NCI-H345 treated with DMSO at 0.1 percent for 48 hours (cell line): ENCODE results near the gene CNTNAP2.

ENCODE experiments used
- DNase-seq: peaks from one replicate; lab custom pipeline; 2025; ENCODE audit not compliant: unreplicated experiment; lab: John Stamatoyannopoulos, UW

Gene CNTNAP2

GRCh38 chr7:148340438-148341280 is 2224.1 kb downstream of the CNTNAP2 start:
- no peak for DNase-seq

- DNase-seq, result no peak
These were observed 2227.8 kb downstream of the CNTNAP2 start for GRCh38 chr7:148344406-148344805.

GRCh38 chr7:148347981-148348380 is 2231.4 kb downstream of the CNTNAP2 start:
- DNase-seq, result no peak

- DNase-seq, result no peak
These were observed 2231.9 kb downstream of the CNTNAP2 start for GRCh38 chr7:148348466-148348865.

- DNase-seq, result no peak
These were observed 2239.7 kb downstream of the CNTNAP2 start for GRCh38 chr7:148356303-148356702.

GRCh38 chr7:148362541-148362940 is 2245.9 kb downstream of the CNTNAP2 start:
- no peak for DNase-seq

- no peak for DNase-seq
These were observed 2251.3 kb downstream of the CNTNAP2 start for GRCh38 chr7:148367731-148368475.

- DNase-seq, result no peak
These were observed 2252.0 kb downstream of the CNTNAP2 start for GRCh38 chr7:148368562-148368961.

GRCh38 chr7:148371280-148371937 is 2254.8 kb downstream of the CNTNAP2 start:
- DNase-seq, result no peak

GRCh38 chr7:148374396-148375259 is 2258.0 kb downstream of the CNTNAP2 start:
- no peak for DNase-seq

GRCh38 chr7:148379677-148380076 is 2263.1 kb downstream of the CNTNAP2 start:
- no peak for DNase-seq

GRCh38 chr7:148380596-148381419 is 2264.2 kb downstream of the CNTNAP2 start:
- no peak for DNase-seq

- no peak for DNase-seq
These were observed 2266.0 kb downstream of the CNTNAP2 start for GRCh38 chr7:148382596-148382995.

GRCh38 chr7:148383651-148384050 is 2267.1 kb downstream of the CNTNAP2 start:
- DNase-seq, result no peak

GRCh38 chr7:148385009-148385682 is 2268.5 kb downstream of the CNTNAP2 start:
- no peak for DNase-seq

- DNase-seq, result no peak
These were observed 2273.8 kb downstream of the CNTNAP2 start for GRCh38 chr7:148390381-148390780.

GRCh38 chr7:148391591-148391990 is 2275.0 kb downstream of the CNTNAP2 start:
- DNase-seq, result no peak

- no peak for DNase-seq
These were observed 2278.0 kb downstream of the CNTNAP2 start for GRCh38 chr7:148394582-148394981.

GRCh38 chr7:148395352-148395811 is 2278.8 kb downstream of the CNTNAP2 start:
- DNase-seq, result no peak
